ENCODE measurements around the gene NRARP. TPM values are rescaled to one million over a fixed set of nuclear protein-coding genes. Genes with fewer than 3 reads are reported as not detected.

The NRARP gene
- total and polyA plus RNA-seq, 5 donors: 4.2 to 14.5 (median 6.8) TPM

DNA sequence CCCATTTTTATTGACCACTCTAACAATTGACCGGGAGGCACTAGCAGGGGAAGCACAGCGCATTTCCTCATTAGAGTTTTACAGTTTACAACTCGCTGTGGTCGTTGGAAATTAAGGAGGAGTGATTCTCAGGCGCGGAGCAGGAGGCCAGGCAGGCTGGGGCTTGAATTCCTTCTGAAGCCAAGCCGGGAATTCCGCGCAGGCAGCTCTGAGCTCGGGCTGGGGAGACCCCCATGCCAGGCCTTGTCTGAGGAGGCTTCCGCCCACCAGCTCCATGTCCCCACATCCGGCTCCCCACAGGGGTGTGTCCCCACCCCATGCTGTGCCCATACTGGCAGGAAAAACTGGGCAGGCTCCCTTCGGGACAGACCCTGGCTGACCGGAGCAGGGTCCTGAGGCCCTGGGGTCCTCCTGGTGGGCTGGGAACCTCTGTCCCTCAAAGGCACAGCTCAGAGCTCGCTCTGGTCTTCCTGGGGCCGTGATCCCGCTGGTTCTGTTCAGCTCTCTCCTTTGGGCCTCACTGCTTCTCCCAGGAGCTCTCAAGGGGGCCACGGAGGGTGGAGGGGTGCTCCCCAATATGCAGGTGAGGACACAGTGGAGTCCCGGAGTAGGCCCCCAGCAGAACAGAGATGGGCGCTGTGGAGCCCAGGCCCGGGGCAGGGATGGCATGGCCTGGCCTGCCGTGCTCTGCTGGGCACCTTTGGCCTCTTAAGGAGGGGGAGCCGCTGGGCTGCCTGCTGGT lies 1.3 kb upstream of the NRARP start:
- peak; percentile 30 to 65 (median 54) for DNase-seq
- Histone ChIP-seq H3K27ac (ENCODE audit: low read length) (no peak overlapping the region), H3K4me1 (ENCODE audit: control insufficient read depth, insufficient read depth, low read length) (no peaks in the 10 kb centered on the region), H3K27me3 (ENCODE audit: control insufficient read depth, insufficient read depth) (no peaks in the 10 kb centered on the region), H3K4me3 (ENCODE audit: low read length) (no peak overlapping the region), H3K9me3 (ENCODE audit: control insufficient read depth, low read length) (no peaks in the 10 kb centered on the region)
- intact Hi-C loops (cut with DNase I): loop anchor here in 2 of 4 donors (5.0 to 10.0 kb wide), 2 partner anchors 101 to 104 kb away; no protein-coding TSS in a partner anchor
- WGBS: 64% methylated on average over 23 of the region's 23 CpGs
- no peak for ATAC-seq

DNA sequence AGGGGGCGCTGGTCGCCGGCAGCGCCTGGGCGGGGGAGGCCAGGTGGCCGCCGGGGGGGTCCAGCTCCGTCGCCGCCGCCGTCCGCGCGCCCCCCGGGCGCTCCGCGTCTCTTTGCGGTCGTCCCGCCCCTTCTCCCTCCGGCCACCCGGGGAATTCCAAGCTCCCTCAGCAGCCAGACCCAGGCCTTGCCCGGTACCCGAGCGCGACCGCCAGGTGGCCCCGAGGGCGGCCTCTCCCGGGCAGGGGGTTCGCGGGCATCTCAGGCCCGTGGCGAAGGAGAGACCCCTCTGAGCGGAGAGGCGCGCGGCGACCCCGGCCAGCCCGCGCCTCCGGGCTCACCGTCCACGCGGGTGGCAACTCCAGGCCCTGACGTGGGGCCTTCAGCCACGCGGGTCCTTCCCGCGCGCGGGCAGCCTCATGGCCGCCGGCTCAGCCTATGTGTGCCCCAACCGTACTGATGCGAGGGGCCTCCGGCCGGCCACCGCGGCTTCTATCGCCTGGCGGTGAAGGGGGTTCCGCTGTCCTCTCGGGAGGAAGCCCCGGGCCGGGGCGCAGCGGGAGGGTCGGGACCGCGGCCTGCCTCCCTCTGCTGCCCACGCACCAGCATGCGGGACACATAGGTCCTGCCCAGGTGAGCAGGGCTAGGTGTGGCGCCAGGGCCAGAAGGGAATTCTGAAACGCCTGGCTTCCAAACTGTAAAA lies 529 bp upstream of the NRARP start:
- ATAC-seq (peak; percentile 2), DNase-seq (no peak)
- Histone ChIP-seq H3K27me3 (ENCODE audit: control insufficient read depth, insufficient read depth) (no peaks in the 10 kb centered on the region), H3K27ac (ENCODE audit: low read length) (no peak overlapping the region), H3K4me1 (ENCODE audit: control insufficient read depth, insufficient read depth, low read length) (no peaks in the 10 kb centered on the region), H3K9me3 (ENCODE audit: control insufficient read depth, low read length) (no peaks in the 10 kb centered on the region), H3K4me3 (ENCODE audit: low read length) (peak overlapping the region; percentile 76)
- WGBS: 6% methylated on average over 78 of the region's 78 CpGs
- intact Hi-C loops (cut with DNase I): loop anchor here in 2 of 4 donors (5.0 to 10.0 kb wide), 2 partner anchors 102 to 105 kb away; no protein-coding TSS in a partner anchor

DNA sequence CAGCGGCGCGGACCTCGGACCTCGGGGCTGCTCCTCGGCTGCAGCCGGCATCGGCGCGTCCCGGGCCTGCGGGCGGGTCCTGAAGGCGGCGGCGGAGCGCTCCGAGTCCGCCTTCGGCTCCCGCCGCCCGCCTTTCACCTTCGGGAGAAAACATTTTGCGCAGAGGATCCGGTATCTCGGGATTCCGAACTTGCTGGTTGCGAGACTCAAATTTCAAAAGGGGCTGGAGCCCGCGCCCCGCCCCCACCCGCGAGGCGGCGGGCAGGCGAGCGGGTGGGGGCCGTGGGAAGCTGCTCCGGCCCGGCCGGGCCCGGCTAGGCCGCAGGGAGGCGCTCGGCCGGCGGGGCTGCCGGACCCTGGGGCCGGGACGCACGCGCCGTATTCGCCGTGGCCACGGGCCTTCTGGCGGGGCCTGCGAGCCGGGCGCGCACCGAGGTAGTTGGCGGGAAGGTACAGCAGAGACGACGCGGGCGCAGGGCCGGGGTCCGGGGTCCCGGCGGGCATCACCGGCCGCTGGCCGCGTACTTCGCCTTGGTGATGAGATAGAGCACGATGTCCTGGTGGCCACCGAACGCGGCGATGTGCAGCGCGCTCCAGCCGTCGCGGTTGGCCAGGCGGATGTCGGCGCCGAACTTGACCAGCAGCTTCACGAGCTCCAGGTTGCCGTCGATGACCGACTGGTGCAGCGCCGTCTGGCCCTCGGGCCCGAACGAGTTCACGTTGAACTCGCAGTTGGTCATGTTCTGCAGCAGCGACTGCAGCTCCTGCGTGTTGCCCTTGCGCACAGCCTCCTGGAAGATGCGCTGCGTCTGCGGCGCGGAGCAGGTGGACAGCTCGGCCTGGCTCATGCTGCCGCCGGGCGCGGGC lies 757 bp downstream of the NRARP start:
- H3K4me1 ChIP-seq (ENCODE audit: control insufficient read depth, insufficient read depth, low read length): no peaks in the 10 kb centered on the region
- ATAC-seq: no peak
- DNase-seq: peak in 2 of 3 donors; percentile 75 to 81
- intact Hi-C loops (cut with DNase I): loop anchor here in 3 of 4 donors (2.0 to 10.0 kb wide), 3 partner anchors 103 to 106 kb away; no protein-coding TSS in a partner anchor
- peak overlapping the region; percentile 76 for H3K4me3 ChIP-seq (ENCODE audit: low read length)
- no peaks in the 10 kb centered on the region for H3K9me3 ChIP-seq (ENCODE audit: control insufficient read depth, low read length)
- under 1% methylated on average over 115 of the region's 115 CpGs for WGBS
- no peaks in the 10 kb centered on the region for H3K27me3 ChIP-seq (ENCODE audit: control insufficient read depth, insufficient read depth)
- peak overlapping the region; percentile 60 for H3K27ac ChIP-seq (ENCODE audit: low read length)

DNA sequence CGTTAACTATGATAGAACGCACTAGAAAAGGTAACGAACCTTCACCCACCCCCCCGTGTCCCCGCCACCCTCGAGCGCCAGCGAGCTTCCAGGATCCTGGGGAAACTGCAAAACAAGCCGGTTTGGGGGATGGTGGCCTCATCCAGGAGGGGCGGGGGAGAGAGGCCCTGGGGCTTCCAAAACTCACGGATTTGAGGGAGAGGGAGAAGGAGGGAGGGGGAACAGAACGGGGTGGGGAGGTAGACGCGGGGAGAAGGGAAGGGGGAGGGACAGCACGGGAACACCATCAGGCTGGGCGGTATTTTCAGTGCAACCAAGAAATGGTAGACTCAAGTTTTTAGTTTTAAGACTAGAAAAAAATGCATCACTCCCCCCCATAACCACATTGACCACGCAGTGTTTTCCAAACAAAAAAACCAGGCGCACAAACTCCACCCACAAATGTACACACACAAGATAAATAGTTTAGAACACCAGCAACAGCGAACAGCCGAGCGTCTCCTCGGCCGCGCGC lies 1.4 kb downstream of the NRARP start:
- H3K4me1 ChIP-seq (ENCODE audit: control insufficient read depth, insufficient read depth, low read length): no peaks in the 10 kb centered on the region
- intact Hi-C loops (cut with DNase I): loop anchor here in 3 of 4 donors (2.0 to 10.0 kb wide), 3 partner anchors 104 to 107 kb away; no protein-coding TSS in a partner anchor
- peak overlapping the region; percentile 60 for H3K27ac ChIP-seq (ENCODE audit: low read length)
- 3% methylated on average over 25 of the region's 25 CpGs for WGBS
- ATAC-seq (no peak), DNase-seq (peak in 2 of 3 donors; percentile 31 to 57)
- H3K4me3 ChIP-seq (ENCODE audit: low read length): peak overlapping the region; percentile 76
- no peaks in the 10 kb centered on the region for H3K9me3 ChIP-seq (ENCODE audit: control insufficient read depth, low read length)
- H3K27me3 ChIP-seq (ENCODE audit: control insufficient read depth, insufficient read depth): no peaks in the 10 kb centered on the region

DNA sequence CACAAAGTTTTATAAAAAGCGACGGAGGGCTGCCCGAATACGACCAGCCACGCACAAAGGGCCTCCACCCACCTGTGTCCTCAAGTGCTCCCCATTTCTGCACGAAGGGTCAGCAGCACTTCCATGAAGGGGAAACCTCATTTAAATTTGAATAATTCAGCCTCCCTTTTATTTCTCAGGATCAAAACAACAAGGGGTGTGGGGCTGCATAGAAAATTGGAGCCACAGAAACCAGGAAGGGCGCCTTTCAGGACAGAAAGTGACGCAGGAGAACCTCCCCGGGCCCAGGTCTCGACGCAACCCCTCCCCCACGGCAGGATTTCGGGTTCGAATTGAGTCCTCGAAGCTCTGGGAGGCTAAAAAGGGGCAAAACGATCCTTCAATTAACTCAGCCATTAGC lies 2.1 kb downstream of the NRARP start:
- ATAC-seq (peak in 1 of 2 donors; percentile 1), DNase-seq (peak; percentile 52 to 78 (median 76))
- Histone ChIP-seq H3K4me3 (ENCODE audit: low read length) (peak overlapping the region; percentile 76), H3K9me3 (ENCODE audit: control insufficient read depth, low read length) (no peaks in the 10 kb centered on the region), H3K4me1 (ENCODE audit: control insufficient read depth, insufficient read depth, low read length) (no peaks in the 10 kb centered on the region), H3K27ac (ENCODE audit: low read length) (no peak overlapping the region), H3K27me3 (ENCODE audit: control insufficient read depth, insufficient read depth) (no peaks in the 10 kb centered on the region)
- intact Hi-C loops (cut with DNase I): loop anchor here (2.0 to 10.0 kb wide), 4 partner anchors 105 to 225 kb away; no protein-coding TSS in a partner anchor
- 35% methylated on average over 16 of the region's 16 CpGs for WGBS

DNA sequence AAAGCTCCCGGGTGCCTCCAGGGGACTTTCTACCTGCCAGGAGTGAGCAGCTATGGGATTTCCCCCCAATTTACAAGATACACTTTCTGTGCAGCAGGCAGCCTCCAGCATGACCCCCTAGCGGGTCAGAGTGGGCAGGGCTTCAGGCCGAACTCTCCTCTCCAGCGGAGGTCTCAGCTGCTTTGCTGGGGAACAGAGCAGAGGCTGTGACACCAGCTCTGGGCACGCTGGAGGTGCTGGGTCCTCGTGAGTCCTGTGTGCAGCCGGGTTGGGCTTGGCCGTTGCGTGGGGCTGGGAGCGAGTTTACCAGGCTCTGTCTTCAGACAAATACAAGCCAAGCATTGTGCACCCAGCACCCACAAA lies 2.9 kb downstream of the NRARP start:
- Histone ChIP-seq H3K4me1 (ENCODE audit: control insufficient read depth, insufficient read depth, low read length) (no peaks in the 10 kb centered on the region), H3K4me3 (ENCODE audit: low read length) (peak overlapping the region; percentile 76), H3K27me3 (ENCODE audit: control insufficient read depth, insufficient read depth) (no peaks in the 10 kb centered on the region), H3K27ac (ENCODE audit: low read length) (peak overlapping the region; percentile 53), H3K9me3 (ENCODE audit: control insufficient read depth, low read length) (no peaks in the 10 kb centered on the region)
- intact Hi-C loops (cut with DNase I): loop anchor here in 3 of 4 donors (5.0 to 10.0 kb wide), 2 partner anchors 108 to 226 kb away; no protein-coding TSS in a partner anchor
- 59% methylated on average over 10 of the region's 10 CpGs for WGBS
- DNase-seq (peak; percentile 12 to 60 (median 41)), ATAC-seq (no peak)

DNA sequence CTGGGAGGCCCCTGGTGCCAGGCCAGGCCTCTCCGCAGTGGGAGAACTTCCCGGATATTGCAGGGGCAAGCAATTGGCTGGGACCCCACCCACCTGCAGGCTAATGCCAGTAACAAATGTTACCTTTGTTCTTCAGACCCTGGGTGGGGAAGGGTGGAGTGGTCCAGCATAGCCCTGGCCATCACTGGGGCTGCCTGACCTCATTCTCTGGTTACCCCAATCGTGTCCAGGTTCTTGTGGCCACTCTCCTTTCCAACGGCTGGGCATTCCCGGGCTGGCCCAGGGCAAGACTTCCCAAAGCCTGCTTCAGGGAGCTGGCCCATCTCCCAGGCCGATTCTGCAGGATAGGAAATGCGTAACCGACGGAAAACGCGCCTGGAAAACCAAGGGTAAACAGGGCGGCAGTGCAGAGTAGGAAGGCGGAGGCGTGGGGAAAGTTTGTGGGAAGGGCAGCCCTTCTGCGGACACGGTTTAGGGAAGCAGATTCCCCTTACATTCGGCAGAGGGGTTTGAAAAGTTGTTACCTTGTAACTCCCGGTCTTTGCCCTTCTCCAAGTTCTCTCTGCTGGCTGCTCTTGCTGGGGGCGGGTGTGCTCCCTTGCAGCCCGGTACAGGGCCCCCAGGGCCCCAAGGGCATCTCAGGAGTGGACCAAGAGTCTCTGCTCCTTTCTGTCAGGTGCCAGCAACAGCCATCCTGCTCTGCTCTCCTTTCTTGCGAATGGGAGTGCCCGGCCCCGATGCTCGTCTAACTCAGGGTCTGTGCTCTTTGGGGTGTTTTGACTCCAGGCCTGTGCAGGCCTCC lies 3.5 kb downstream of the NRARP start:
- ATAC-seq: peak; percentile 1 to 42
- Histone ChIP-seq H3K9me3 (ENCODE audit: control insufficient read depth, low read length) (no peaks in the 10 kb centered on the region), H3K4me3 (ENCODE audit: low read length) (peak overlapping the region; percentile 76), H3K27ac (ENCODE audit: low read length) (peak overlapping the region; percentile 70), H3K27me3 (ENCODE audit: control insufficient read depth, insufficient read depth) (no peaks in the 10 kb centered on the region), H3K4me1 (ENCODE audit: control insufficient read depth, insufficient read depth, low read length) (no peaks in the 10 kb centered on the region)
- intact Hi-C loops (cut with DNase I): loop anchor here in 3 of 4 donors (5.0 to 10.0 kb wide), 2 partner anchors 109 to 226 kb away; no protein-coding TSS in a partner anchor
- 62% methylated on average over 24 of the region's 24 CpGs for WGBS
- peak; percentile 65 to 85 (median 81) for DNase-seq

DNA sequence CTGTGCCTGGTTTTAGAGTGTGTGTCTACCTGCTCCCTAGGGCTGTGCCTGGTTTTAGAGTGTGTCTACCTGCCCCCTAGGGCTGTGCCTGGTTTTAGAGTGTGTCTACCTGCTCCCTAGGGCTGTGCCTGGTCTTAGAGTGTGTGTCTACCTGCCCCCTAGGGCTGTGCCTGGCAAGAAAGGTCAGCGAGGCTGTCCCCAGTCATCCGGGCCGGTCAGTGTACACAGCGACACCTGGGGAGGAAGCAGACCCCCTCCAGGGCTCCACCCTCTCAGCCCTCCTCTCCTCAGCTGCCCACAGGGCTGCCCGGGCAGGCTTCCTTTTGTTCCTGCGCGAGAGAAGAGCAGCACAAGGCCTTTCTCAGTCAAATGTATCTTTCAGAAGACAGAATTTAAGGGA lies 4.1 kb downstream of the NRARP start:
- intact Hi-C loops (cut with DNase I): loop anchor here in 3 of 4 donors (5.0 to 10.0 kb wide), 2 partner anchors 109 to 227 kb away; no protein-coding TSS in a partner anchor
- no peaks in the 10 kb centered on the region for H3K9me3 ChIP-seq (ENCODE audit: control insufficient read depth, low read length)
- DNase-seq (peak; percentile 19 to 52 (median 45)), ATAC-seq (no peak)
- no peaks in the 10 kb centered on the region for H3K27me3 ChIP-seq (ENCODE audit: control insufficient read depth, insufficient read depth)
- 62% methylated on average over 7 of the region's 7 CpGs for WGBS
- H3K27ac ChIP-seq (ENCODE audit: low read length): peak overlapping the region; percentile 70
- no peaks in the 10 kb centered on the region for H3K4me1 ChIP-seq (ENCODE audit: control insufficient read depth, insufficient read depth, low read length)
- H3K4me3 ChIP-seq (ENCODE audit: low read length): no peak overlapping the region

DNA sequence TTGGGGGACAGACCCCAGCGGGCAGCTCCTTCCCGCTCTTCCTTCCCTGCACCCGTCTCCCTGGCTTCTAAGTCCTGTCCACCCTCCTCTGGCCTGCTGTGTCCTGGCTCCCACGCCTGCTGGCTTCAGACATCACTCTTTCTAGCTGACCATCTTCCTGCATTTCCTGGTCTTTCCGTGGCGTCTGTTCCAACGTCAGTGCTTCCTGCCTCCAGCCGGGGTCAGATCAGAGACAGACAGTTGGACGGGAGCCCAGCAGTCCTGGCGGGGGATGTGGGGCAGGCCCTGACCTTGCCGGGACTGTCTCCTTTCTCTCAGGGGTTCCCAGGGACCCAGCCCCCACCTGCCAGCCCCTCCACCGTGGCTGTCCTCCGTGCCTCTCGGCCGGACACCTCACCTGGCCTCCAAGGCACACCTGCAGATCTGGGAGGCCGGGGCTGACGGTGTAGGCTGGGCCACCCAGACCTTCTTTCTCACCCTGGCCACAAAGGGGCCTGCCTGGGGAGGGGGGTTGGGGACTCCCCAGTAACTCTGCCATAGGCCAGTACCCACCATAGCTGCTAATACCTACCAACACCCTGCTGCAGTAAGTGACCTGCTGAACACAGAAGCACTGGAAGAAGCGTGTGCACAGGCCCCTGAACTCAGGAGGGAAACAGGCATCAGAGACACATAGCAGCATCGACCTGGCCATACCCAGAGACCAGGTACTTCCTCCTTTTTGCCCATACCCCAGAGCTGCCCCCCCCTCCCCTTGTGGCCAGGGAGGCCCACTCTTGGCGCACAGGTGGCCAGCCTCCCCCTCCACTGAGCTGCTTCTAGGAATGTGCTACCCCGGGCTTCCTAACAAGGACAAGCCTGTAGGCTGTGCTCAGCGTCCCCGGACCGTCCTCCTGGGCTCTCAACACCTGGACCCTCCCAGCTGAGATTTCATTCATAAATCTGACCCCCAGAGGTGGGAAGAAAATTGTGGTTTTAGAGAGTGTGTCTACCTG lies 5.1 kb downstream of the NRARP start:
- peak; percentile 79 to 91 (median 88) for DNase-seq
- Histone ChIP-seq H3K4me1 (ENCODE audit: control insufficient read depth, insufficient read depth, low read length) (no peaks in the 10 kb centered on the region), H3K4me3 (ENCODE audit: low read length) (peak overlapping the region; percentile 74), H3K27ac (ENCODE audit: low read length) (peak overlapping the region; percentile 28), H3K27me3 (ENCODE audit: control insufficient read depth, insufficient read depth) (no peaks in the 10 kb centered on the region), H3K9me3 (ENCODE audit: control insufficient read depth, low read length) (no peaks in the 10 kb centered on the region)
- peak; percentile 29 to 54 for ATAC-seq
- WGBS: 44% methylated on average over 24 of the region's 24 CpGs
- intact Hi-C loops (cut with DNase I): loop anchor here in 3 of 4 donors (5.0 to 10.0 kb wide), 2 partner anchors 110 to 228 kb away; no protein-coding TSS in a partner anchor

All from right cardiac atrium (tissue), 5 donors.